Esophagus (tissue), 2 donors: ENCODE measurements around the gene XPO4. TPM values are rescaled to one million over a fixed set of nuclear protein-coding genes. Genes with fewer than 3 reads are reported as not detected.
"Not testable (repeated sequence)": the region's sequence is repeated elsewhere in the genome, so short reads cannot be mapped to it uniquely, and the experiment has no call there.

Source experiments
- H3K27ac ChIP-seq, 2 donors: one replicate each; pipeline ENCODE4 v1.5.1; 2013; ENCODE audit warnings: low read depth in 2 of 2, mild to moderate bottlenecking in 2 of 2, inconsistent platforms in 1 of 2, low read length in 1 of 2, moderate library complexity in 1 of 2
- H3K27me3 ChIP-seq, 2 donors: one replicate each; pipeline ENCODE4 v1.6.1; 2013; ENCODE audit warnings: low read length in 2 of 2, control low read depth in 1 of 2, mild to moderate bottlenecking in 1 of 2; ENCODE audit not compliant: insufficient read depth in 2 of 2, control insufficient read depth in 1 of 2
- H3K36me3 ChIP-seq, 2 donors: one replicate each; pipeline ENCODE4 v1.6.1; 2013; ENCODE audit warnings: low read length in 1 of 2; ENCODE audit not compliant: control insufficient read depth in 2 of 2, insufficient read depth in 2 of 2
- H3K4me1 ChIP-seq, 2 donors: one replicate each; pipeline ENCODE4 v1.6.1; 2013; ENCODE audit warnings: low read length in 1 of 2; ENCODE audit not compliant: control insufficient read depth in 2 of 2, insufficient read depth in 2 of 2
- H3K4me3 ChIP-seq, 2 donors: one replicate each; pipeline ENCODE4 v1.5.1; 2013; ENCODE audit warnings: low read length in 2 of 2, mild to moderate bottlenecking in 2 of 2, low read depth in 1 of 2, moderate library complexity in 1 of 2
- H3K9me3 ChIP-seq, 2 donors: one replicate each; pipeline ENCODE4 v1.6.1; 2013; ENCODE audit warnings: mild to moderate bottlenecking in 2 of 2, low read depth in 1 of 2, low read length in 1 of 2, moderate library complexity in 1 of 2; ENCODE audit not compliant: control insufficient read depth in 2 of 2, insufficient read depth in 1 of 2
- WGBS, 2 donors: extraction: QIAGEN DNeasy Blood & Tissue Kit; methylation state at CpG; one replicate each; pipeline ENCODE4 v1.1.7; 2013; 5-methylcytosine and 5-hydroxymethylcytosine counted together
- polyA plus RNA-seq, 2 donors: library from polyadenylated mRNA; stranded (reverse); fragments of 200-250 nt; gene quantifications; one replicate each; pipeline ENCODE4 v1.2.3, GENCODE V29; 2013
- donor health status: healthy with polysubstance abuse.
- donor health status: Bipolar disorder and iron deficiency.

Gene XPO4
- polyA plus RNA-seq, 2 donors, result 2.1 to 3.3 TPM

DNA sequence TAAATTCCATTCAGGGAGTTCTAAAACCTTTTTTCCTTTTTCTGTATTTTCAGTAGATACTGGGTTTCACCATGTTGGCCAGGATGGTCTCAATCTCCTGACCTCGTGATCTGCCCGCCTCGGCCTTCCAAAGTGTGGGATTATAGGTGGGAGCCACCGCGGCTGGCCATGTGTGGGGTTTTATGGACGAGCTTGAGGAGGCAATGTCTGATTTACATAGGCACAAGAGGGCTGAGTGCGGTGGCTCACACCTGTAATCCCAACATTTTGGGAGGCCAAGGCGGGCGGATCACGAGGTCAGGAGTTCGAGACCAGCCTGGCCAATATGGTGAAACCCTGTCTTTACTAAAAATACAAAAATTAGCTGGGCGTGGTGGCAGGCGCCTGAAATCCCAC lies 22.8 kb upstream of the XPO4 start:
- not testable (repeated sequence) for H3K27ac ChIP-seq, H3K9me3 ChIP-seq, H3K4me1 ChIP-seq, H3K36me3 ChIP-seq, H3K4me3 ChIP-seq, H3K27me3 ChIP-seq
- 68 to 76% methylated on average over 13 of the region's 13 CpGs for WGBS, 2 donors

- Histone ChIP-seq H3K4me3 (no peak overlapping the region), H3K9me3 (no peaks in the 10 kb centered on the region), H3K27ac (no peak overlapping the region), H3K27me3 (no peaks in the 10 kb centered on the region), H3K36me3 (no peaks in the 10 kb centered on the region), H3K4me1 (no peaks in the 10 kb centered on the region)
- WGBS, 2 donors, result 32% methylated on average over 3 of the region's 3 CpGs
Measured at GRCh38 chr13:20924758-20925394, 22.3 kb upstream of the XPO4 start.

DNA sequence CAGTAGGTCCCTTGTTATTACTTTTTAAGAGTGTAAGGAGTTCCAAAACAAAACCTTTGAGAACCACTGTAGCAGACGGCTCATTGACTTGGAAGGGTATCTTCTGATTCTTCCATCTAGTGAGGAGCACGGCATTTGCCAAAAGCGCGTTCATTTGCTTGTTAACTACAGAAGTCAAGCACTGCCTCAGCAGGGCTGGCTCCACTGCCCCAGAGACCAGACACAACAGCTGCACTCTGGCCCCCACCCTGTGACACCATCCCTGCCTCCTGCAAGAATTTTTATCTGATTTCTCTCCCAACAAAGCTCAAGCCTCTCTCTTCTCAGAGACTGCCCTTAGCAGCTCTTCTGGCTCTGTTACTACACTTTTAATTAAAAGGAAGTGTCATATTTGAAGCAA lies 20.7 kb upstream of the XPO4 start:
- no peak overlapping the region for H3K27ac ChIP-seq
- no peaks in the 10 kb centered on the region for H3K36me3 ChIP-seq
- no peaks in the 10 kb centered on the region for H3K9me3 ChIP-seq
- H3K4me3 ChIP-seq, result no peak overlapping the region
- H3K4me1 ChIP-seq, result no peaks in the 10 kb centered on the region
- WGBS, 2 donors, result 80 to 85% methylated on average over 4 of the region's 4 CpGs
- no peaks in the 10 kb centered on the region for H3K27me3 ChIP-seq

GRCh38 chr13:20921572-20921971 lies 19.0 kb upstream of the XPO4 start:
- no peak overlapping the region for H3K4me3 ChIP-seq
- WGBS, 2 donors, result 87 to 89% methylated on average over 4 of the region's 4 CpGs
- H3K9me3 ChIP-seq, result no peaks in the 10 kb centered on the region
- no peak overlapping the region for H3K27ac ChIP-seq
- no peaks in the 10 kb centered on the region for H3K27me3 ChIP-seq
- no peaks in the 10 kb centered on the region for H3K36me3 ChIP-seq
- H3K4me1 ChIP-seq, result no peaks in the 10 kb centered on the region

GRCh38 chr13:20915676-20916075 lies 13.1 kb upstream of the XPO4 start:
- WGBS, 2 donors, result 69 to 93% methylated on average over 6 of the region's 6 CpGs
- not testable (repeated sequence) for H3K27ac ChIP-seq, H3K36me3 ChIP-seq, H3K27me3 ChIP-seq, H3K4me1 ChIP-seq, H3K9me3 ChIP-seq, H3K4me3 ChIP-seq

GRCh38 chr13:20911037-20911436 lies 8.5 kb upstream of the XPO4 start:
- no peak overlapping the region for H3K4me3 ChIP-seq
- WGBS, 2 donors, result 90 to 92% methylated on average over 6 of the region's 6 CpGs
- H3K27me3 ChIP-seq, result no peaks in the 10 kb centered on the region
- H3K9me3 ChIP-seq, result no peaks in the 10 kb centered on the region
- no peaks in the 10 kb centered on the region for H3K4me1 ChIP-seq
- no peak overlapping the region for H3K27ac ChIP-seq
- no peaks in the 10 kb centered on the region for H3K36me3 ChIP-seq

- WGBS, 2 donors, result 69% methylated on average over 6 of the region's 6 CpGs
- no peaks in the 10 kb centered on the region for H3K4me1 ChIP-seq
- H3K4me3 ChIP-seq, result no peak overlapping the region
- no peaks in the 10 kb centered on the region for H3K36me3 ChIP-seq
- H3K27ac ChIP-seq, result no peak overlapping the region
- H3K27me3 ChIP-seq, result no peaks in the 10 kb centered on the region
- no peaks in the 10 kb centered on the region for H3K9me3 ChIP-seq
Measured at GRCh38 chr13:20908714-20909497, 6.4 kb upstream of the XPO4 start.

DNA sequence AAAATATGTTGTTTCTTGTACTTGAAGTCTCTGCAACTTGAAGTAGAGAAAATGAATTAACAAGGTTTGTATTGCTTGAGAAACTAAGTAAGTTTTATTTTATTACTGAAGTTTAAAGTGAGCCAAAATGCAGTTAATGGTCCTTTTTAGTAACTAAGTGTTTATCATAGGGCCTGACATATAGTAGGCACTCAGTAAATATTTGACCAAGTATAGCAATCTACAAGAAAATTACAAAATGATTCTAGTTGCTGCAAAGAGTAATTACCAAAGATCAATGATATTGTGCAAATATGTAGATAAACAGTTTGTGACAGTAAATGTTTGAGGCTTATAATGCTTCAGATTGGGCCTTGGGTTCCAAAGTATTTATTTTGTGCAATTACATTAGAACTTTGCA lies 2.4 kb upstream of the XPO4 start:
- no peak overlapping the region for H3K4me3 ChIP-seq
- no peak overlapping the region for H3K27ac ChIP-seq
- no peaks in the 10 kb centered on the region for H3K27me3 ChIP-seq
- no peaks in the 10 kb centered on the region for H3K9me3 ChIP-seq
- H3K36me3 ChIP-seq, result no peaks in the 10 kb centered on the region
- H3K4me1 ChIP-seq, result no peaks in the 10 kb centered on the region

- Histone ChIP-seq H3K27ac (peak overlapping the region; percentile 87 to 98), H3K4me1 (no peaks in the 10 kb centered on the region), H3K27me3 (no peaks in the 10 kb centered on the region), H3K36me3 (no peaks in the 10 kb centered on the region), H3K9me3 (no peaks in the 10 kb centered on the region), H3K4me3 (peak overlapping the region; percentile 90 to 97)
- WGBS, 2 donors, result 16 to 20% methylated on average over 14 of the region's 14 CpGs
Measured at GRCh38 chr13:20903164-20903475, 574 bp upstream of the XPO4 start.
